ENCODE measurements around the gene IL6ST.

- TF ChIP-seq CTCF (IDR thresholded peaks at IDR 0.05; ENCODE audit: low read depth, low read length, missing input control) (no peak), YY1 (IDR thresholded peaks at IDR 0.05) (no peak)
Observed at GRCh38 chr5:56026863-56027300, 32.1 kb upstream of the IL6ST start.

Measured in liver (tissue), 2 donors.